Lower leg skin (tissue), 4 donors: ENCODE results near the gene TRIM44. TPM values are rescaled to one million over a fixed set of nuclear protein-coding genes. Genes with fewer than 3 reads are reported as not detected.

Experiments used
- DNase-seq, 2 donors: peaks; one replicate each; pipeline ENCODE4 v3.0.0-alpha.2; 2019; ENCODE audit warnings: low spot score in 2 of 2
- H3K4me3 ChIP-seq: fragments of 200-600 bp; sonication (generic); 2 replicates; pipeline ENCODE4 v1.5.1; 2017; ENCODE audit warnings: mild to moderate bottlenecking, low read depth; ENCODE audit not compliant: poor library complexity, severe bottlenecking
- CTCF ChIP-seq, 3 donors: fragments of 450-650 bp; IDR thresholded peaks; one replicate each; pipeline ENCODE4 v1.5.1; 2016; ENCODE audit warnings: antibody characterized with exemption in 3 of 3, mild to moderate bottlenecking in 3 of 3, moderate library complexity in 2 of 3
- POLR2A ChIP-seq, 2 donors: fragments of 450-650 bp; IDR thresholded peaks; one replicate each; pipeline ENCODE4 v1.6.1; 2016 to 2017; ENCODE audit warnings: antibody characterized with exemption in 2 of 2, mild to moderate bottlenecking in 1 of 2, moderate library complexity in 1 of 2
- WGBS, 2 donors: methylation state at CpG; one replicate each; pipeline ENCODE4 v1.1.5; 2018; 5-methylcytosine and 5-hydroxymethylcytosine counted together
- intact Hi-C: fragments of 100-400 bp; cut with DNase I; formaldehyde crosslinking; loops from one replicate; pipeline ENCODE4 v1.15.0; 2023; ENCODE audit warnings: low total_unique reads
- total RNA-seq, 4 donors: library from RNA; depleted of rRNA; stranded (reverse); fragments of >200 nt; gene quantifications; one replicate each; pipeline ENCODE4 v1.1.0, GENCODE V29; 2016

TRIM44 gene
- total RNA-seq, 4 donors from 2014 or later: 9.6 to 29.3 (median 23.8) TPM

DNA sequence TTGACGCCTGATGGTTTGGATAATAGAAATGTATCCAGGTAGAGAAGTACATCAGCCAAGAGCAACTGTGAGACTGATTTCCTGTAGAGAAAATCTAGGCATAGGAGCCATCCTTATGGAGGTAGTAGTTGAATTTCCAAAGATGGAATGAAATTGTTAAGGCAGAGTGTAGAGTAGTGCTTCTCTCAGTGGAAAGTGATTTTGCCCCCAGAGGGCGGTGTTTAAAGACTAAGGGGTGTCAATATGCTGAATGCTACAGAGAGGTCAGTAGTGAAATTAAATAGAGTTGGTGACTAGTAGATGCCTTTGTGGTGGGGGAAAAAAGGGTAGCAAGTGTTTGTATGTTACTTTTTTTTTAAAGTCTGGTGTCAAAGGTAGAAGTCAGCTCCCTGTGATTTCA lies 54.5 kb downstream of the TRIM44 start:
- TF ChIP-seq CTCF (IDR thresholded peaks at IDR 0.05): no peak
- DNase-seq: no peak
- intact Hi-C loops: no loop called here
- 94 to 96% methylated on average over 2 of the region's 2 CpGs for WGBS, 2 donors
- no peak overlapping the region for H3K4me3 ChIP-seq

DNA sequence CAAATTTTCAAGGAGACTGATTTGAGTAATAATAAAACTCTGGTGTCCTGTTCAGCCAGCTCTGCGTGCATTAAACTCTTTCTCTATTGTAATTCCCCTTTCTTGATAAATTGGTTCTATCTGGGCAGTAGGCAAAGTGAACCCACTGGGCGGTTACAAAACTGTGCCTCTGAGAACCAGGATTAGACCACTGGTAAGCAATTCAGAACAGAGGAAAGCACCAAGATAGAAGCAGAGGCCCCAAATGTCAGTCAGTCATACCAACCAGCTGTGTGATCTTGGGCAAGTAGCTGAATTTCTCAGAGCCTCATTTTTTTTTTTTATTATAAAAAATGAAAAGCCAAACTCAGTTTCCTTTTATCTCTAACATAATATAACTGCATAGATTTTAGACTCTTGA lies 54.9 kb downstream of the TRIM44 start:
- DNase-seq: no peak
- TF ChIP-seq CTCF (IDR thresholded peaks at IDR 0.05) (no peak), POLR2A (IDR thresholded peaks at IDR 0.05) (no peak)
- intact Hi-C loops: no loop called here
- no peak overlapping the region for H3K4me3 ChIP-seq
- WGBS, 2 donors: 95 to 100% methylated on average over 2 of the region's 2 CpGs

- intact Hi-C loops: no loop called here
- DNase-seq: no peak
- 56 to 59% methylated on average over 2 of the region's 2 CpGs for WGBS, 2 donors
- TF ChIP-seq POLR2A (IDR thresholded peaks at IDR 0.05) (no peak), CTCF (IDR thresholded peaks at IDR 0.05) (no peak)
- H3K4me3 ChIP-seq: no peak overlapping the region
Observed at GRCh38 chr11:35721651-35722282, 59.2 kb downstream of the TRIM44 start.

- 77 to 87% methylated on average over 4 of the region's 4 CpGs for WGBS, 2 donors
- TF ChIP-seq CTCF (IDR thresholded peaks at IDR 0.05) (no peak), POLR2A (IDR thresholded peaks at IDR 0.05) (no peak)
- H3K4me3 ChIP-seq: no peak overlapping the region
- intact Hi-C loops: no loop called here
- no peak for DNase-seq
Observed at GRCh38 chr11:35722641-35723040, 60.1 kb downstream of the TRIM44 start.

DNA sequence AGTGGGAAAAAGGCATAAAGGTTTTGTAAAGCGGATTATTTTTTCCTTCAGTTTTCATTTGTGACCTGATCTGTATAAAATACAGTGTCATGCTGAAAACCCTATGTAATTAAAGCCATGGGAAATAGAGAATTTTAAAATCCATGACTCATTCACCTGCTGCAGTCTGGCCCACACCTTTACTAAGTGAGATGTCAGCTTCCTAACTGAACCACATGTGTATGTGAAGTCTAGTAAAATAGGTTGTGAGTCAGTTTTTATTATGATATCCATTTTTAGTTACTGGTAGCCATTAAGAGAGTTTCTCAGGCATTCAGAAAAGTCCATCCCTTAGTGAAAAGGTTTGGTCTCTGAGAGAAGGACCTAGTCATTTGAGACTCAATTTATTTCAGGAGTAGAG lies 60.9 kb downstream of the TRIM44 start:
- 97 to 100% methylated on average over 1 of the region's 1 CpG for WGBS, 2 donors
- TF ChIP-seq POLR2A (IDR thresholded peaks at IDR 0.05): no peak

GRCh38 chr11:35723913-35724312 lies 61.3 kb downstream of the TRIM44 start:
- TF ChIP-seq POLR2A (IDR thresholded peaks at IDR 0.05): no peak
- TF ChIP-seq CTCF (IDR thresholded peaks at IDR 0.05): no peak
- WGBS, 2 donors: 82 to 88% methylated on average over 2 of the region's 2 CpGs
- no peak overlapping the region for H3K4me3 ChIP-seq
- DNase-seq: no peak
- intact Hi-C loops: no loop called here

More for the DNA sequence above, 60.9 kb downstream of the TRIM44 start:
- no peak overlapping the region for H3K4me3 ChIP-seq
- intact Hi-C loops: no loop called here
- no peak for DNase-seq
